ENCODE measurements around the gene GPC6.

The GPC6 gene

GRCh38 chr13:94232956-94233355, 1006.3 kb downstream of the GPC6 start:
- no peak for DNase-seq

GRCh38 chr13:94233401-94233800, 1006.8 kb downstream of the GPC6 start:
- no peak for DNase-seq

- DNase-seq = no peak
Measured at GRCh38 chr13:94233837-94234236, 1007.2 kb downstream of the GPC6 start.

GRCh38 chr13:94234738-94235137, 1008.1 kb downstream of the GPC6 start:
- no peak for DNase-seq

- no peak for DNase-seq
Measured at GRCh38 chr13:94236132-94236531, 1009.5 kb downstream of the GPC6 start.

GRCh38 chr13:94236872-94237271, 1010.3 kb downstream of the GPC6 start:
- no peak for DNase-seq

GRCh38 chr13:94239135-94239534, 1012.5 kb downstream of the GPC6 start:
- DNase-seq = no peak

- no peak for DNase-seq
Measured at GRCh38 chr13:94242554-94242953, 1015.9 kb downstream of the GPC6 start.

GRCh38 chr13:94243551-94243950, 1016.9 kb downstream of the GPC6 start:
- no peak for DNase-seq

GRCh38 chr13:94246495-94246894, 1019.9 kb downstream of the GPC6 start:
- DNase-seq = no peak

- DNase-seq = no peak
Measured at GRCh38 chr13:94247890-94248289, 1021.3 kb downstream of the GPC6 start.

GRCh38 chr13:94248454-94249228, 1022.0 kb downstream of the GPC6 start:
- no peak for DNase-seq

GRCh38 chr13:94249512-94249911, 1022.9 kb downstream of the GPC6 start:
- DNase-seq = no peak

GRCh38 chr13:94251831-94252608, 1025.4 kb downstream of the GPC6 start:
- DNase-seq = no peak

GRCh38 chr13:94254737-94255136, 1028.1 kb downstream of the GPC6 start:
- no peak for DNase-seq

GRCh38 chr13:94256721-94257120, 1030.1 kb downstream of the GPC6 start:
- DNase-seq = no peak

- no peak for DNase-seq
Measured at GRCh38 chr13:94259984-94260383, 1033.4 kb downstream of the GPC6 start.

- no peak for DNase-seq
Measured at GRCh38 chr13:94261163-94261562, 1034.6 kb downstream of the GPC6 start.

GRCh38 chr13:94263038-94263437, 1036.4 kb downstream of the GPC6 start:
- DNase-seq = no peak

- no peak for DNase-seq
Measured at GRCh38 chr13:94267581-94268366, 1041.2 kb downstream of the GPC6 start.

- DNase-seq = no peak
Measured at GRCh38 chr13:94268661-94269060, 1042.1 kb downstream of the GPC6 start.

- DNase-seq = no peak
Measured at GRCh38 chr13:94269557-94269956, 1043.0 kb downstream of the GPC6 start.

GRCh38 chr13:94270556-94270955, 1043.9 kb downstream of the GPC6 start:
- DNase-seq = no peak

GRCh38 chr13:94272038-94272437, 1045.4 kb downstream of the GPC6 start:
- no peak for DNase-seq
